Measurements from ENCODE around the gene EBF3.

DNA sequence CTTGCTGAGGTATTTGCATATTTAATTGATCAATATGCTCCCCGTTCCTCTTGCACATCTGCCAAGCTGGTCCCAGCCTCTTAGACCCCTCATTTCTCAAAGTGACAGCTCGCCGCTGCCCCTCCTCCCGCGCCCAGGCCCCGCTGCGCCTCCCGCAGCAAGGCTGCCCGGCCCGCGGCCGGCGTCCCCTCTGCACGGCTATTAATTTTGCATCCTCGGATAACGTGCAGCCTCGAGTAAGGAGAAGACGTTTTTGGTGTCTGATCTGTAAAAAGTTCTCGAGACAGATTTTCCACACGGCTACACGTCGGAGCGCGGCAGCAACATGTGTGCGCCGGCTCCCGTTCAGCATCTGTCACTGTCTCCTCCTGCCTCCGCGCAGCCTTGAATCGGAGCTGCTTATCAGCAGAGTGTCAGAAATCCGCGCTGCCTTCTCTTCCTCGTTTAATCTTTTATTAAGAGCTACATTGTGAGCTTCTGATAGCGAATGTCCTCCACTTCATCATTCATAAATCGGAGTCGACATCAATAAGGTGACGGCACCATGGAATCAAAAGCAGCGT, 65.3 kb downstream of the EBF3 start:
- TF ChIP-seq, protein P1, sequence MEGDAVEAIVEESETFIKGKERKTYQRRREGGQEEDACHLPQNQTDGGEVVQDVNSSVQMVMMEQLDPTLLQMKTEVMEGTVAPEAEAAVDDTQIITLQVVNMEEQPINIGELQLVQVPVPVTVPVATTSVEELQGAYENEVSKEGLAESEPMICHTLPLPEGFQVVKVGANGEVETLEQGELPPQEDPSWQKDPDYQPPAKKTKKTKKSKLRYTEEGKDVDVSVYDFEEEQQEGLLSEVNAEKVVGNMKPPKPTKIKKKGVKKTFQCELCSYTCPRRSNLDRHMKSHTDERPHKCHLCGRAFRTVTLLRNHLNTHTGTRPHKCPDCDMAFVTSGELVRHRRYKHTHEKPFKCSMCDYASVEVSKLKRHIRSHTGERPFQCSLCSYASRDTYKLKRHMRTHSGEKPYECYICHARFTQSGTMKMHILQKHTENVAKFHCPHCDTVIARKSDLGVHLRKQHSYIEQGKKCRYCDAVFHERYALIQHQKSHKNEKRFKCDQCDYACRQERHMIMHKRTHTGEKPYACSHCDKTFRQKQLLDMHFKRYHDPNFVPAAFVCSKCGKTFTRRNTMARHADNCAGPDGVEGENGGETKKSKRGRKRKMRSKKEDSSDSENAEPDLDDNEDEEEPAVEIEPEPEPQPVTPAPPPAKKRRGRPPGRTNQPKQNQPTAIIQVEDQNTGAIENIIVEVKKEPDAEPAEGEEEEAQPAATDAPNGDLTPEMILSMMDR (conservative IDR thresholded peaks at IDR 0.05 in 1 of 2, IDR thresholded peaks at IDR 0.05 in 1 of 2; ENCODE audit: extremely low read depth in 1 of 2, insufficient read depth in 1 of 2, low read depth in 1 of 2, low read length in 2 of 2): no peak
- no peak for TF ChIP-seq EZH2 (IDR thresholded peaks at IDR 0.05; ENCODE audit: borderline replicate concordance, low read length)

Data from mammary epithelial cell (primary cell).